ENCODE results near the gene UGT1A7.

DNA sequence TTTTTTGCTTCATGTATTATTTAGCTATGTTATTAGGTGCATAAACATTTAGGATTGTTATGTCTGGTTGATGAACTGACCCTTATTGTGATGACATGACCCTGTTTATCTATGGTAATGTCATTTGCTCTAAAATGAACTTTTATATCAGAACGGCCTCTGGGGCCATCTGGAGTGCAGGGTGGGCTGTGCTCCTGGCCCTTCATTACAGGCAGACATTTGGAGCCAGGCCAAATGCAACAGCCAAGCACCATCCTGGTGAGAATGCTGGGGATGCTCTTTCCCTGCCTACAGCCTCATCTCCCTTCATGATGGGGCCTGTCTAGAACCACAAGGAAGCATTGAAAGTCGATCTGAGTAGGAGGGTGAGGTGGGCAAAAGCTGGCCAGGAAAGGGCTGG, 134.6 kb downstream of the UGT1A7 start:
- TF ChIP-seq EZH2phosphoT487 (IDR thresholded peaks at IDR 0.05; ENCODE audit: insufficient read depth, low read depth) (no peak), EZH2 (IDR thresholded peaks at IDR 0.05; ENCODE audit: insufficient read depth, poor library complexity, severe bottlenecking) (no peak)
